ENCODE measurements around the gene VWA3B.
"Not testable (repeated sequence)": the region's sequence is repeated elsewhere in the genome, so short reads cannot be mapped to it uniquely, and the experiment has no call there.

VWA3B gene

DNA sequence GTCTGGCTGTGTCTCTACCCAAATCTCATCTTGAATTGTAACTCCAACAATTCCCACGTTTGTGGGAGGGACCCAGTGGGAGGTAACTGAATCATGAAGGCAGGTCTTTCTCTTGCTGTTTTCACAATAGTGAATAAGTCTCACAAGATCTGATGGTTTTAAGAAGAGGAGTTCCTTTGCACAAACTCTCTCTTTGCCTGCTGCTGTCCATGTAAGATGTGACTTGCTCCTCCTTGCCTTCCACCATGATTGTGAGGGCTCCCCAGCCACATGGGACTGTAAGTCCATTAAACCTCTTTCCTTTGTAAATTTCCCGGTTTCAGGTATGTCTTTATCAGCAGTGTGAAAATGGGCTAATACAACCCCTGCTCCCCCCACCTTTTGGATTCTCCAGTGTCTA, 23.8 kb downstream of the VWA3B start:
- Histone ChIP-seq H3K4me1 (ENCODE audit: control insufficient read depth, insufficient read depth, low read length) (no peaks in the 10 kb centered on the region), H3K27me3 (ENCODE audit: control insufficient read depth, insufficient read depth, low read length) (no peaks in the 10 kb centered on the region), H3K4me3 (ENCODE audit: low read depth, low read length) (no peak overlapping the region), H3K9ac (ENCODE audit: low read depth, low read length) (no peak overlapping the region), H3K36me3 (ENCODE audit: control insufficient read depth, insufficient read depth, low read length) (no peaks in the 10 kb centered on the region), H3K9me3 (ENCODE audit: control insufficient read depth, insufficient read depth, low read length) (no peaks in the 10 kb centered on the region), H3K27ac (ENCODE audit: low read depth, low read length) (no peak overlapping the region)

DNA sequence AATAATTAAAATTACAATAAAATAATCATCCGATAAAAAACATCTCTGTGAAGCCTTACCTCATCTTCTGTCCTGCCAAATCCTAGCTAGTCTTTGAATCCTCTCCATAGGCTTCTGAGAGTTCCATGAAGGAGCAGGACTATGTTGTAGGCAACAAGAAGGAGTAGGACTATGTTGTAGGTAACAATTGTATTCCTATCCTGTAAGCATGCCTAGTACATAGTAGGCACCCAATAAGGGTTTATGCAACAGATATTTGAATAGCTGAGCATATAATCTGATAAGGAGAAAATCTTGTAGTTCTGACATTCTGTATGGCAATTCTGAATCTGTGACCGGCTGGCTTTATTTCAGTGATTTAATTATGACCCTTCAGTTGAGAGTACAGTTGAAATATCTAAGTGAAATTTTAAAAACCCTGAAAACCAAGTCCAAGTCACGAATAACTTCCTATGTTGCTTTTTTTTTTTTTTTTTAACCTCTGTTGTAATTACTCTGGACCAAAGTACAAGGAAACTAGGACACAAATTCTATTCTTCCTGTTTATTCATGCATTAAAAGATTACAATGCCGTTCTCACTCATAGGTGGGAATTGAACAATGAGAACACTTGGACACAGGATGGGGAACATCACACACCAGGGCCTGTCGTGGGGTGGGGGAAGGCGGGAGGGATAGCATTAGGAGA, 27.8 kb downstream of the VWA3B start:
- Histone ChIP-seq H3K27me3 (ENCODE audit: control insufficient read depth, insufficient read depth, low read length) (no peaks in the 10 kb centered on the region), H3K4me1 (ENCODE audit: control insufficient read depth, insufficient read depth, low read length) (no peaks in the 10 kb centered on the region)

DNA sequence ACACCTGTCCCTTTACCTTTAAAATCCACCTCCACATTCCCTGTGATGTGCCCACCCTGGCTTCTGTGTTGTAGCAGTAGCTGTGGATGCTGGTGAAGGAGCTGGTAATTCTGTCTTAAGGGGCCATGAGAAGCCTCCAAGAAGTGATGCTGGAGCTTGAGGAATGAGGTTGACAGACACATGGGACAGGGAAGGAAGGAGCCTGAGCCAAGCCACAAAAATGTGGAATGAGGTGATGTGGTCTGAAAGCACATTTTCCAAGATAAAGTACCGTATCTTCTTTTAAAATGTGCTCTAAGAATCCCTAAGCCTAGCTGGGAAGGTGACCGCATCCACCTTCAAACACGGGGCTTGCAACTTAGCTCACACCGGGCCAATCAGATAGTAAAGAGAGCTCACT, 31.2 kb downstream of the VWA3B start:
- Histone ChIP-seq H3K9me3 (ENCODE audit: control insufficient read depth, insufficient read depth, low read length) (no peaks in the 10 kb centered on the region), H3K4me1 (ENCODE audit: control insufficient read depth, insufficient read depth, low read length) (no peaks in the 10 kb centered on the region), H3K4me3 (ENCODE audit: low read depth, low read length) (no peak overlapping the region), H3K9ac (ENCODE audit: low read depth, low read length) (no peak overlapping the region), H3K36me3 (ENCODE audit: control insufficient read depth, insufficient read depth, low read length) (no peaks in the 10 kb centered on the region), H3K27ac (ENCODE audit: low read depth, low read length) (no peak overlapping the region), H3K27me3 (ENCODE audit: control insufficient read depth, insufficient read depth, low read length) (no peaks in the 10 kb centered on the region)

More for the DNA sequence above, 27.8 kb downstream of the VWA3B start:
- Histone ChIP-seq H3K9me3 (ENCODE audit: control insufficient read depth, insufficient read depth, low read length) (no peaks in the 10 kb centered on the region), H3K9ac (ENCODE audit: low read depth, low read length) (no peak overlapping the region), H3K36me3 (ENCODE audit: control insufficient read depth, insufficient read depth, low read length) (no peaks in the 10 kb centered on the region), H3K4me3 (ENCODE audit: low read depth, low read length) (no peak overlapping the region), H3K27ac (ENCODE audit: low read depth, low read length) (no peak overlapping the region)

DNA sequence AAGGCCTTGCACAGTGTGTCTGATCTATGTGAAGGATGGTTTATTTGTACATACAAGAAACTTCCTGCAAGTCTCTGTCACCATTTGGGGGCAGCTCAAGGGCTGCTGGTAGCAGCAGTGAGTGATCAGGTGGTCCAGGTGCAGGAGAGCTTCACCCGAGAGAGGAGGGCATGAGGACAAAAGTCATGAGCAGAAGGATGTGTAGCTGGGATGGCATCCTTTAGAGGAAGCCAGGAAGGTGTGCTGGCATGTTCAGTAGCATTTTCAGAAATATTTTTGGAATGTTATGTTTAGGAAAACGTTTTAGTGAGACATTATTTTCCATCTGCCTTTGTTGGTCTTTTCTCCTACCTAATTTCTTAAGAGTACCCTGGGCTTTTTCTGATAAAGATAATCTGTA, 31.9 kb downstream of the VWA3B start:
- no peaks in the 10 kb centered on the region for H3K36me3 ChIP-seq (ENCODE audit: control insufficient read depth, insufficient read depth, low read length)
- H3K4me1 ChIP-seq (ENCODE audit: control insufficient read depth, insufficient read depth, low read length): no peaks in the 10 kb centered on the region
- no peak overlapping the region for H3K4me3 ChIP-seq (ENCODE audit: low read depth, low read length)
- H3K9ac ChIP-seq (ENCODE audit: low read depth, low read length): no peak overlapping the region
- no peaks in the 10 kb centered on the region for H3K9me3 ChIP-seq (ENCODE audit: control insufficient read depth, insufficient read depth, low read length)
- no peak overlapping the region for H3K27ac ChIP-seq (ENCODE audit: low read depth, low read length)
- no peaks in the 10 kb centered on the region for H3K27me3 ChIP-seq (ENCODE audit: control insufficient read depth, insufficient read depth, low read length)

DNA sequence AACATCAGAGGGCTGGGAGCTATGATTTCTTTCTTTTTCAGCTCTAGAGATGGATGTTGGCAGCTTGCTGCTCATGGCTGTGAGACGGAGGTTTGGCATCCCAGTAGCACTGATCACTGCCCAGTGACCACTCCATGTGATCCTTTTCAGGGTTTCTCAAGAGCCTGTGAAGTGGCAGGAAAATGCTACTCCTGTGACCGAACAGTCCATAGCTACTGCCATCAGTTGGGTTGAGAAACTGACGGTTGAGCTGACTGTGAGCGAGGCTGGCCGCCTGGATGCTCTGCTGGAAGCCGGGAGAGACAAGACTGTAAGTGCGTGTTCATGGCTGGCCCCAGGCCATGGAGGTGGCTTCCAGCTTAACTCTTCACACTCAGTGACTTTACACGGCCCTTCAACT, 34.2 kb downstream of the VWA3B start:
- H3K9me3 ChIP-seq (ENCODE audit: control insufficient read depth, insufficient read depth, low read length): no peaks in the 10 kb centered on the region
- no peak overlapping the region for H3K27ac ChIP-seq (ENCODE audit: low read depth, low read length)
- no peaks in the 10 kb centered on the region for H3K36me3 ChIP-seq (ENCODE audit: control insufficient read depth, insufficient read depth, low read length)
- H3K9ac ChIP-seq (ENCODE audit: low read depth, low read length): no peak overlapping the region
- H3K27me3 ChIP-seq (ENCODE audit: control insufficient read depth, insufficient read depth, low read length): peaks cover 12% of the 10 kb centered on the region; the same call in 1 of the 2 replicates
- no peak overlapping the region for H3K4me3 ChIP-seq (ENCODE audit: low read depth, low read length)
- no peaks in the 10 kb centered on the region for H3K4me1 ChIP-seq (ENCODE audit: control insufficient read depth, insufficient read depth, low read length)

DNA sequence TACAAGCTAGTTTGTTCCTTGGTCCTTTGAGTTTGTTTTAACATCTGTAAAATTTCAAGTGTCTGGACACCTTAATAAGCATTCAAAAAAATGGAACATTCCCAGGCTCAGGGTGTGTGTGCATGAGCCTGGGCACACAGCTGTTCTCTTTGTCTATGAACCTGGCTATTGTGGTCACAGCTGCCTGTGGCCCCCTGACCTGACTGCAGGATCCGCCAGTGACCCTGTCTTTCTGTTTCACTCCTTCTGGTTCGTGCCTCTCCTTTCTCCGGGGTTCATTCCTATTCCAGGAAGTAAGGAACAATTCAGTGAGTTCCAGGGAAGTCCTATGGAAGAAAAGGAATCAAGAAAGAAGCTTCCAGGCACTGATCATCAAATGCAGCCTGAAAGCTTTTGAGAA, 35.6 kb downstream of the VWA3B start:
- no peak overlapping the region for H3K27ac ChIP-seq (ENCODE audit: low read depth, low read length)
- H3K27me3 ChIP-seq (ENCODE audit: control insufficient read depth, insufficient read depth, low read length): peaks cover 23% of the 10 kb centered on the region
- no peak overlapping the region for H3K4me3 ChIP-seq (ENCODE audit: low read depth, low read length)
- no peaks in the 10 kb centered on the region for H3K4me1 ChIP-seq (ENCODE audit: control insufficient read depth, insufficient read depth, low read length)
- H3K9me3 ChIP-seq (ENCODE audit: control insufficient read depth, insufficient read depth, low read length): no peaks in the 10 kb centered on the region
- H3K36me3 ChIP-seq (ENCODE audit: control insufficient read depth, insufficient read depth, low read length): no peaks in the 10 kb centered on the region
- no peak overlapping the region for H3K9ac ChIP-seq (ENCODE audit: low read depth, low read length)

DNA sequence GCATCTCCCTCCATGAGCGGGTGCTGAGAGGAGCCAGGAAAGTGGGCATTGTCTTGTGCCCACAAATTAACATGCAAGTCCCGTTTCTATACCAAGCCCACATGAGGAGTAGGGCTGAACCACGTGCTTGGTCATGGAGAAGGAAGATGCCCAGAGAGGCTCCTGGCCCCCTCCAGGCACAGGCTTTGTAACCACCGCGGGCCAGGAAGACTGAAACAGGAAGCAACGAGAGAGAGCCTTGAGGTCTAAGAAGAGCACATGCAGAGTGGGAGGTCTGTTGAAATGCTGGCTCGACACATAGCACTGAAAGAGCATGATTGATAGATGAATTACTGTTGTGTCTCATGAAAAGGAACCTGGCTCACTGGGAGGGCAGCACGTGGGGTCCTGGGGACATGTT, 36.3 kb downstream of the VWA3B start:
- no peaks in the 10 kb centered on the region for H3K36me3 ChIP-seq (ENCODE audit: control insufficient read depth, insufficient read depth, low read length)
- H3K9me3 ChIP-seq (ENCODE audit: control insufficient read depth, insufficient read depth, low read length): no peaks in the 10 kb centered on the region
- H3K4me1 ChIP-seq (ENCODE audit: control insufficient read depth, insufficient read depth, low read length): no peaks in the 10 kb centered on the region

DNA sequence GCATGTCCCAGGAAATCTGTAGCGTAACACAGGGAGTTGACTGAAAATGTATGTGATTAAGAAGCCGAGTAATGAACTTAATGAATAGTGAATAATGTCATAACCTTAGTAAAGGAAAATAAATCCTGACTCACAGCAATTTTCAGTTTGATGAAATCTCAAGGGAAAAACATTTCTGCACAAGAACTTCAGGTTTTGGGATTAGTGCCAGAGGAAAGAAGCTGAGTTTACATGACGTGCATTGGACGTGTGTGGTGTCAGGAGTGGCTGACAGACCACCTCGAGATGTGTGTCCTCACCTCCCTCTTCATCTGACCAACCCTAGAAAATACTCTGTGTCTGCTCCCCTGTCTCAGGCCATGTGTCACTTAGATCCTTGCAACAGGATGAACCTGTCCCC, 39.1 kb downstream of the VWA3B start:
- Histone ChIP-seq H3K9ac (ENCODE audit: low read depth, low read length) (no peak overlapping the region), H3K27ac (ENCODE audit: low read depth, low read length) (no peak overlapping the region), H3K36me3 (ENCODE audit: control insufficient read depth, insufficient read depth, low read length) (no peaks in the 10 kb centered on the region), H3K4me1 (ENCODE audit: control insufficient read depth, insufficient read depth, low read length) (no peaks in the 10 kb centered on the region), H3K4me3 (ENCODE audit: low read depth, low read length) (no peak overlapping the region), H3K9me3 (ENCODE audit: control insufficient read depth, insufficient read depth, low read length) (no peaks in the 10 kb centered on the region), H3K27me3 (ENCODE audit: control insufficient read depth, insufficient read depth, low read length) (peaks cover 46% of the 10 kb centered on the region)

More for the DNA sequence above, 36.3 kb downstream of the VWA3B start:
- H3K4me3 ChIP-seq (ENCODE audit: low read depth, low read length): no peak overlapping the region
- H3K27me3 ChIP-seq (ENCODE audit: control insufficient read depth, insufficient read depth, low read length): peaks cover 31% of the 10 kb centered on the region
- H3K27ac ChIP-seq (ENCODE audit: low read depth, low read length): no peak overlapping the region
- no peak overlapping the region for H3K9ac ChIP-seq (ENCODE audit: low read depth, low read length)

DNA sequence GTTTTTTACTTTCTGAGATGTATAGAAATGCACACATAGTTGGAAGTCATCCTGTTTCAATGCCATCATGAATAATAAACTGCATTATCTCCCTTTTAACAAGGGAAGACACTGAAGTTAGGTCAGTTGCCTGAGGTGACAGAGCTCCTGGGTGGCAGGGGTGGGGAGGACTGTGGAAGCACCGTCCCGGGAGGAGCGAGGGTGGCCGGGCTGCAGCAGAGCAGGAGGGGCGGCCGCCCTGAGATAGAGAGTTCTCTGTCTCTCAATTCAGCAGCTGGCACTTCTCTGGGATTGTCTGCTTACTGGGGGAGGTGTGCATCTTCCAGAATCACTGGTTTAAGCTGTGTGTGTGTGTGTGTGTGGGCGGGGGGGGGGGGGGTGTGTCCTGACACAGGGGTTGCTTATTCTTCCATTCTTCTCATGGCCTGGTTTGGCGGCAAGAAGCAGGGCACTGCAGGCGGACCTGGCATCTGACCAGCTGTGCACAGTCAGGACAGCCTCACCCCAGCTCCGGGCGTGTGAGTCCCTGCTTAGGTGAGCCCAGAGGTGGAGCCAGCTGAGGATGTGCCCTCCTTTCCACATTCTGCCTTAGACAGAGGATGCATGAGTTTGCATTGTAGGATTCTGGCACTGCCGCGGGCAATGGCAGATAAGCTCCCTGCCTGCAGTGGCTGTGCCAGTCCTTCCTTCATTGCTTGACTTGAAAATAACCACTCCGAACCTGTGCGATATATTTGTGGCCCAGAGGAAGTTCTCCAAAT, 40.4 kb downstream of the VWA3B start:
- Histone ChIP-seq H3K9me3 (ENCODE audit: control insufficient read depth, insufficient read depth, low read length) (no peaks in the 10 kb centered on the region), H3K4me3 (ENCODE audit: low read depth, low read length) (no peak overlapping the region), H3K4me1 (ENCODE audit: control insufficient read depth, insufficient read depth, low read length) (no peaks in the 10 kb centered on the region), H3K27ac (ENCODE audit: low read depth, low read length) (no peak overlapping the region), H3K27me3 (ENCODE audit: control insufficient read depth, insufficient read depth, low read length) (peaks cover 46% of the 10 kb centered on the region), H3K9ac (ENCODE audit: low read depth, low read length) (no peak overlapping the region), H3K36me3 (ENCODE audit: control insufficient read depth, insufficient read depth, low read length) (no peaks in the 10 kb centered on the region)

DNA sequence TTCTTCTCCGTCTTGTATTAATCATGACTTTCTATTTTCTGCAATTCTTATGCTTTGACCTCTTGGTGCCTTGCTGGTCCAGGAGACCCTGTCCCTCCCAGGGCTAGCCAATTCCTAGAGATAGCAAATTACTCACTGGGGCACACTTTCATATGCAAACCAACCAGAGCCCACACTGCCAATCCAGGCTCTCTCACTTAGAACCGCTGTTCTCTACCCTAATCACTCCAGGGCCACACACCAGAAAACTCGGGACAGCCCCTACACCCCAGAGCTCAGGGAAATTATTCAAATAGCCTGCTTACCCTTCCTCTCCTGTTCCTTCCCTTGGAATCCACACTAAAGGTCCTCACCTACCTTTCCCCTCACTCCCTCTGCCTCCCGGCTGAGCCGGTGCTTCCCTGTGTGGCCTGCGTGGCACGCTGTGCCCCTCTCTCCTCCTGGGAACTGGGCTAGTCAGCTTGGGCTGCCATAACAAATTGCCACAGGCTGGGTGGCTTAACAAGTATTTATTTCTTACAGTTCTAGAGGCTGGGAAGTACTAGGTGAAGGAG, 41.7 kb downstream of the VWA3B start:
- no peaks in the 10 kb centered on the region for H3K9me3 ChIP-seq (ENCODE audit: control insufficient read depth, insufficient read depth, low read length)
- H3K4me3 ChIP-seq (ENCODE audit: low read depth, low read length): no peak overlapping the region
- no peaks in the 10 kb centered on the region for H3K36me3 ChIP-seq (ENCODE audit: control insufficient read depth, insufficient read depth, low read length)
- no peak overlapping the region for H3K9ac ChIP-seq (ENCODE audit: low read depth, low read length)
- H3K4me1 ChIP-seq (ENCODE audit: control insufficient read depth, insufficient read depth, low read length): no peaks in the 10 kb centered on the region
- H3K27ac ChIP-seq (ENCODE audit: low read depth, low read length): no peak overlapping the region
- H3K27me3 ChIP-seq (ENCODE audit: control insufficient read depth, insufficient read depth, low read length): peaks cover 48% of the 10 kb centered on the region

DNA sequence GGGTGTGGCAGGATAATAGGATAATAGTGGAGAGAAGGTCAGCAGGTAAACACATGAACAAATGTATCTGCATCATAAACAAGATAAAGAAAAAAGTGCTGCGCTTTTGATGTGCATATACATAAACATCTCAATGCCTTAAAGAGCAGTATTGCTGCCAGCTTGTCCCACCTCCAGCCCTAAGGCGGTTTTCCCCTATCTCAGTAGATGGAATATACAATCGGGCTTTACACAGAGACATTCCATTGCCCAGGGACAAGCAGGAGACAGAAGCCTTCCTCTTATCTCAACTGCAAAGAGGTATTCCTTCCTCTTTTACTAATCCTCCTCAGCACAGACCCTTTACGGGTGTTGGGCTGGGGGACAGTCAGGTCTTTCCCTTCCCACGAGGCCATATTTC, 43.1 kb downstream of the VWA3B start:
- not testable (repeated sequence) for H3K9ac ChIP-seq (ENCODE audit: low read depth, low read length); H3K4me3 ChIP-seq (ENCODE audit: low read depth, low read length); H3K4me1 ChIP-seq (ENCODE audit: control insufficient read depth, insufficient read depth, low read length); H3K27ac ChIP-seq (ENCODE audit: low read depth, low read length); H3K36me3 ChIP-seq (ENCODE audit: control insufficient read depth, insufficient read depth, low read length); H3K9me3 ChIP-seq (ENCODE audit: control insufficient read depth, insufficient read depth, low read length)
- peaks cover 42% of the 10 kb centered on the region for H3K27me3 ChIP-seq (ENCODE audit: control insufficient read depth, insufficient read depth, low read length)

Measured in HUES48 (cell line).